Measurements from ENCODE around the gene ATP6V0A1.
"Not testable (repeated sequence)": the region's sequence is repeated elsewhere in the genome, so short reads cannot be mapped to it uniquely, and the experiment has no call there.

The ATP6V0A1 gene

DNA sequence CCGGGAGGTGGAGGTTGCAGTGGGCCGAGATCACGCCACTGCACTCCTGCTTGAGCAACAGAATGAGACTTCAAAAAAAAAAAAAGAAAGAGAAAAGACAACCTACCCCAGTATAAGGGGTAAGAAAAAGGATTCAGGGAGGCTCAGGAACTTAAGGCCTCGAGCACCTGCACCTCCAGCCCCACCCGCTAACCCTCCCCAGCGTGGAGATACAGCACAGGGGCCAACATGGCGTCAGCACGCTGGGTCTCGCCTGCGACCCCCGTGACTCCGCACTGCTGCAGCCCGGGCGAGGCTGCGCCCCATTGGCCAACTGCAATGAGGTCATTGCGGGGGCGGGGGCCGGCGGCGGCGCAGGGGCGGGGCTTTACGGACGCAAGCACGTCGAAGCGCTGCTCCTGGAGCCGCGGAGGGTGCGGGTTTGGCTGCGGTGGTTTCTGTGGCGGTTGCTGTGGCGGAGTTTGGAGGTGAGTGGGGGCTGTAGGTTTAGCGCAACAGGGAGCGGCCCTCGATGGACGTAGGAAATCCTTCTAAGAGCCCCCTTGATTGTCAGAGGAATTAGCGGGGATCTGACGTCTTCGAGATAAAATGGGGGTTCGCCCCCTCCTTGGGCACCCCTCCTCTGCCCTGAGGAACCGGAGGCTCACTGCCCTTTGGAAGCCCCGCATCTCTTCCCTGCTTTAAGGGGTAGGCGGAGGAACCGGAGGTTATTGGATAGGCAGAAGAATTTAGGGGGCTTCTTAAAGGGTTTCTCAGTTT is at the start of gene ATP6V0A1:
TSS of gene ATP6V0A1 (plus strand) at position 382 of the 759 bp plus-strand sequence. CDS start 2,017 bp downstream, outside the sequence.
- DNase-seq (ENCODE audit: insufficient read length, low spot score) (peak; percentile 74), FAIRE-seq (peak; percentile 76)

DNA sequence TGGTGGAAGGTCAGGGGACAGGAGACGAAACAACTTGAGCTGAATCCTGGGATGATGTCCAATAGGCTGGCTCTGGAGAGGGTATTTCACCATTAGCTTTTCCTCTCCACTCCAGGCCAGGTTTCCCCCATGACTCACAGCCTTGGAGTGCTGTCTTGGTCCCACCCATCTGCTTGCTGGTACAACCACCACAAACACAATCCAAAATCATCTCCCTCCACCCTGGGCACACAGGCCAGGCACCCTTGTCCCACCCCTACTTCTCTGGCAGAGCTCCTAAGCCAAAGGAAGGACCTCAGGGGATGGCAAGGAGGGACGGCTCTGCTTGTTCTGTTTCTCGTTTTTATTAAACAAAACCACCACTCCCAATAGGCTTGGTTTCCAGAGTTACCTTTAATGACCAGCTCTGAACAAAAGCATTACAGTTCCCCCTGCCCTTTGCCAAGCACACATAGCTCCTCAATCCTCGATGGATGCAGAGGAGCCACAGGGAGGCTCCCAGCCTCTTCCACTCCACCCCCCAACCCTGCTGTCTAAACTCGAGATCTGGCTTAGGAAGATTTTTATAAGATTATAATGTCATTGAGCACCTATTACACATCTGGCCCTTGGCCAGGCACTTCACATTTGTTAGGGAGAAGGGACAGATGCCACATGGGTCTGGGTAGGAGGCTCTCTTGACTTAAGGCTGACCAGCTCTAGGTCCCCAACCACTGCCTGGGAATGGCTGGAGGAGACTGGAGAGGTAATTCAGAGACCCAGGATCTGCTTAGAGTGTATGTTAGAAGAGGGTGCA is 49.0 kb upstream of the ATP6V0A1 start:
- no peak for FAIRE-seq
- DNase-seq (ENCODE audit: insufficient read length, low spot score), result no peak

DNA sequence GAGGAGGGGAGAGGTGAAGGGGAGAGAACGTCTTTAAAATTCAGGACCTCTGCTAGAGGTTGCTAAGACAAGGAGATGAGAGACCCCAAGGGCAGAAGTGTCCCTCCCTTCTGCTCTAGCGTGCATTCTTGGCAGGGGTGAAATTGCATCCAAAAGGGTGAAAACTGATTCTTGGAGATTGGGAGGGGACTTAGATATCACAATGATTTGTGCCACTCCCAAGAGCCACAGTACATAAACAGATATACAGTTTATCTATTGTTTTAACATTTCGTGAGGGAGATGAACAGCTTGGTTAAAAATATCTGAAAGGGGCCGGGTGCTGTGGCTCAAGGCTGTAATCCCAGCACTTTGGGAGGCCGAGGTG is 48.4 kb upstream of the ATP6V0A1 start:
- no peak for FAIRE-seq
- no peak for DNase-seq (ENCODE audit: insufficient read length, low spot score)

DNA sequence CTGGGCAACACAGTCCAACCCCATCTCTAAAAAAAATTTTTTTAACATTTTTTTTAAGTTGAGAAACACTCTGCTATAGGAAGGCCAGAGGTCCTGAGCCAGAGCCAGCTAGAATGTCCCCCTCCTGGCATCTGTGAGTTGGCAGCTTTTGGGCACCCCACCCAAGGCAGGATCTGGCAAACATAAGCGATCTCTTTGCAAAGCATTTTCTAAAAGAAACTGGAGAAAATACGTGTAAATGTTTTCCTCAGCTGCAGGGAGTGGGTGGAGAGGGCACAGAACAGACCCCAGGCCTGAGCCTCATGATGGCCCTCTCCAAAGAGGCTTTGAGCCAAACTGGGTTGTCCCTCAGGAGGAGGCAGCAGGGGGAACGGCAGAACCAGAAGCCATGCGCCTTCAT is 47.3 kb upstream of the ATP6V0A1 start:
- DNase-seq (ENCODE audit: insufficient read length, low spot score), result no peak
- no peak for FAIRE-seq

DNA sequence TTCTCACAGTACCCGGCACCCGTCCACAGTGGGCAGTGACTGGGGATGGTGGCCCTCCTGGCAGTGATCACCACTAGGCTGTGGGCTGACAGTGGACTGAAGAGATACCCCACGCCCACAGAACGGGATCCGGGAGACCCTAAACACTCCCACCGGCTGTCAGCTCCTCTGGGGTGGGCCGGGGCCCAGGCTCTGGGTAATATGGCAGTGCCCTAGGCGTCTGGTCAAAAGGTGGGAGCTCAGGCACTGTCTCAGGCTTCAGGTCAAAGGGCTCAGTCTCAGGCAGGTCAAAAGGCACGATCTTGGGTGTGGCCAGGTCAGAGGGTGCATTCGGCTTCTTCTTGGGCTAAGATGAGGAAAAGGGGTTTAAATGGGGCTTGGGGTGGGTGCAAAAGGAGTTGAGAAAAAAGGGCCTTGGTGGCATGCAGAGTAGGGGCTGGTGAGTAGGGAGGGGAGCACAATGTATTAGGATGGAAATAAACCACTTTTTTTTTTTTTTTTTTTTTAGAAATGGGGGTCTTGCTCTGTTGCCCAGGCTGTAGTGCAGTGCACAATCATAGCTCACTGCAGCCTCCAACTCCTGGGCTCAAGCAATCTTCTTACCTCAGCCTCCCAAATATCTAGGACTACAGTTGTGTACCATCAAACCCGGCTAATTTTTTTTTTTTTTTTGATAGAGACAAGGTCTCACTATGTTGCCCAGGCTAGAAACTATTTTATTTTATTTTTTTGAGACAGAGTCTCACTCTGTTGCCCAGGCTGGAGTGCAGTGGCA is 46.6 kb upstream of the ATP6V0A1 start:
- DNase-seq (ENCODE audit: insufficient read length, low spot score) (no peak), FAIRE-seq (no peak)

DNA sequence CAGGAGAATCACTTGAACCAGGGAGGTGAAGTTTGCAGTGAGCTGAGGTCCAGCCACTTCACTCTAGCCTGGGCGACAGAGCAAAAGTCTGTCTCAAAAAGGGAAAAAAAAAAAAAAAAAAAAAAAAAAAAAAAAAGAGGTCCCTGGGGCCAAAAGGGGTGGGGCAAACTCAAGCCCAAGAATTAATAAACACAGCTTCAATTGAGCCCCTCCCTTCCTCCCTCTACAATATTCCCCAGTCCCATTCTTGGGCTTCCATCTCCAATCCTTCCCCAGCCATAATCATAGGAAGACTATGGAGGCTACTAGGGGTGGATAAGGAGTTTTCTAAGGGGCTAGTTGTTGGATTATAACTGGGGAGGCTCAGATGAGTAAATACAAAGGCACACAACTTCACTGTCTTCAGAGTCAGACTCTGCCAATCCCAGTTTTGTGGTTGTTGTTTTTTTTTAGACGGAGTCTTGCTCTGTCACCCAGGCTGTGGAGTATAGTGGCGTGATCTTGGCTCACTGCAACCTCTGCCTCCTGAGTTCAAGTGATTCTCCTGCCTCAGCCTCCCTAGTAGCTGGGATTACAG is 45.1 kb upstream of the ATP6V0A1 start:
- DNase-seq (ENCODE audit: insufficient read length, low spot score) (no peak), FAIRE-seq (no peak)

DNA sequence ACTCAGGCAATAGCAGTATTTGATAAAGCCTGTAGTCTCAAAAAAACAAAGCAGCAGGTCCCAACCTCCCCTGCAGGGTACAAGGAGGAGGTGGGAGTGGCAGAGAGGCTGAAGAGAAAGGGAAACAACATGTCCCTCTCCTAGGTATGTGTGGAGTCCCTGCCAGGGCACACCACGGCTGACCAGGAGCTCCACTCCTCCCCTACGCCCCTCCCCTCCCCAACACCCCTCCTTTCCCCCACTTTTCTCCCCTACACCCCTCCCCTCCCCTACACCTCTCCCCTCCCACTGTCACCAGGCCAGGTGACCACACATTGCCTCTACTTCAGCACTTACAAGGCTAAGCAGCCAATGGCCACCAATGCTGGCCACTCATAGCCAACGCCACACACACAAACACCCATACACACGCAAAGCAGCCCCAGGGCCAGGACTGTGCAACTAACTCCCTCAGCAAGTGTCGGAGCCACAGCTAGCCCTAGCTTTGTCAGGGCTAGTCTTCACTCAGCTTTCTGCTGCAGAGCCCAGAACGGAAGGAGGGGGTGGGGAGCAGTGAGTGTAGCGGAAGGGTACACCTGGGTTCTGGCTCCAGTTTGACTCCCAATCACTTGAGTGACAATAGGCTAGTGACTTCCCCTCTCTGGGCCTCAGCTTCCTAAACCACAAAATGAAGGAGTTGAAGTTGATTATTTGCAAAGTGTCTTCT is 43.8 kb upstream of the ATP6V0A1 start:
- FAIRE-seq (no peak), DNase-seq (ENCODE audit: insufficient read length, low spot score) (no peak)

DNA sequence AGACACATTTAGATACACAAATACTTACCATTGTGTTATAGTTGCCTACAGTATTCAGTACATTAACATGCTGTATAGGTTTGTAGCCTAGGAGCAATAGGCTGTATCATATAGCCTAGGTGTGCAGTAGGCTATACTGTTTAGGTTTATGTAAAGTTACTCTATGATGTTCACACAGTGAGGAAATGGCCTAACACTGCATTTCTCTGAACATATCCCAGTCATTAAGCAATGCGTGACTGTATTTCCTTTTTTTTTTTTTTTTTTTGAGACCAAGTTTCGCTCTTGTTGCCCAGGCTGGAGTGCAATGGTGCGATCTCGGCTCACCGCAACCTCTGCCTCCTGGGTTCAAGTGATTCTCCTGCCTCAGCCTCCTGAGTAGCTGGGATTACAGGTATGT is 40.7 kb upstream of the ATP6V0A1 start:
- DNase-seq (ENCODE audit: insufficient read length, low spot score); FAIRE-seq: not testable (repeated sequence)

DNA sequence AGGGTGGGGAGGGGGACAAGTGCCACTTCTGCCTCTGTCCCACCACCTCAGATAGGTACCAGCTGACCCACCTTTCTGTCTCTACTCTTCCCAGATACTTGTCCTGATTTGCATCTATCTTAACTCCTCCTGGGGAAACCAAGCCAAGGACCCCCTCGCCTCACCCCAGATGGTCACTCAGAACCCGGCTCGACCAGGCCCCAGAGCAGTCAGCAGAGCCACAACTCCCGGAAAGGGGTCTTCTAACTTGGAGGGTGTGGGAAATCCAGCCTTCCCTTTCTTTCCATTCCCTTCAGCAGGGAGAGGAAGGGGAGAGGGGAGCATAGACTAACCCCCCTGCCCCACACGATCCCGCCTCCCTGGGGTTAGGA is 37.6 kb upstream of the ATP6V0A1 start:
- DNase-seq (ENCODE audit: insufficient read length, low spot score) (no peak), FAIRE-seq (no peak)

DNA sequence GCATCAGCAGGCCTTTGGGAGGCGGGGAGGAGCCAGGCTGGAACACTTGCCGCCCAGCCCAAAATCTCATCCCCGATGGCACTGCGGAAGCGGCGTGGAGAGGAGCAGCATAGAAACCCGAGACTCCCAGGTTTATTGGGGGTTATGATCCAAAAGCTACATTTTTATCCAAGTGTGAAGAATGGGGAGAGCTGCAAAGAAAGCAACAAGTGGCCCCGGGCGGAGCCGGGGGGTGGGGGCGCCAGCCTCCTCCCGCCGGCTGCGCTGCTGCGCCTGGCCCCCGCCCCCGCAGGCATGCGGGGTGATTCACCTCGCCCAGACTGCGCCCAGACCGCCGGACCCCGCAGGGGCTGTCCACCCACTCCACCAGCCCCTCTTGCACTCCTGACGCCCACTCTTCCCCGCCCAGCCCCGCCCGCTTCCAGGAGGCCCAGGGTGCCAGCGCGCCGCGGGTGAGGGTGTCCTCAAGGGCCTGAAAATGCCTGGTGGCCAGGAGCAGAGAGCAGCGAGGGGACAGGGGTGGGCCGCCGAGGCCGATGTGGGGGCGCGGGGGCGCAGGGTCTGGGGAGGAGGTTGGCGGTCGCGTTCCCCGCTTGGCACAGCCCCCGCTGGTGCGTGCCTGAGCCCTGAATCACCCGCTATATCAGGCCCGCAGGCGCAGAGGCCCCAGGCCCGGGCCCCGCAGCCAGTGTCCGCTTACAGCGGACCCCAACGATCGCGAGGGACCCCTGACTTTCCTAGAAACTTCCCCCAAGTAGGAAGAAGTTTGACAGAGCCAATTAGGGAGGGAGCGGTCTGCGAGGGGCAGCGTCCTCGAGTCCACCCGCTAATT is 37.0 kb upstream of the ATP6V0A1 start:
- DNase-seq (ENCODE audit: insufficient read length, low spot score) (no peak), FAIRE-seq (no peak)

DNA sequence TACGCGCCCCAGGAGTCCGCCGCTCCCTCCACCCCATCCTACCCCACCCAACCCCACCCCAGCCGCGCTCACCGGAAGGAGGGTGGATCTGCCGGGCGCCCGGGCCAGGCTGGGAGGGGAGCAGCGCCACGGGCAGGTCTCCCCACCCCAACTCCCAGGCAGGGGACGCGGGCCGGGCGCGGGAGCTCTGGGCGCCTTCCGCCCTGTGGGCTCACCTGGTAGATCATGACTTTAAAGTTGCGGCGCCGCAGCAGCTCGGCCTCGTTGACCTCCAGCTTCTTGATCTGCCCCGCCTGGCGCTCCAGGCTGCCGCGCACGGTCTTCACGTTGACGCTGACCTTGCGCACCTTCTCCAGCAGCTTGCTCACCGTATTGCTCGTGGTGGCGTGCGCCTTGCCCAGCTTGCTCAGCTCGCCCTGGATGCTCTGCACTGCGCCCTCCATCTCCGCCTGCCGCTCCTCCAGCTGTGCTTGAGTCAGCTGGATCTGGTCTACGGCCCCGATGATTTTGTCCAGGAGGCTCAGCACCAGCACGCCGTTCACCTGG is 36.2 kb upstream of the ATP6V0A1 start:
- DNase-seq (ENCODE audit: insufficient read length, low spot score), result no peak

DNA sequence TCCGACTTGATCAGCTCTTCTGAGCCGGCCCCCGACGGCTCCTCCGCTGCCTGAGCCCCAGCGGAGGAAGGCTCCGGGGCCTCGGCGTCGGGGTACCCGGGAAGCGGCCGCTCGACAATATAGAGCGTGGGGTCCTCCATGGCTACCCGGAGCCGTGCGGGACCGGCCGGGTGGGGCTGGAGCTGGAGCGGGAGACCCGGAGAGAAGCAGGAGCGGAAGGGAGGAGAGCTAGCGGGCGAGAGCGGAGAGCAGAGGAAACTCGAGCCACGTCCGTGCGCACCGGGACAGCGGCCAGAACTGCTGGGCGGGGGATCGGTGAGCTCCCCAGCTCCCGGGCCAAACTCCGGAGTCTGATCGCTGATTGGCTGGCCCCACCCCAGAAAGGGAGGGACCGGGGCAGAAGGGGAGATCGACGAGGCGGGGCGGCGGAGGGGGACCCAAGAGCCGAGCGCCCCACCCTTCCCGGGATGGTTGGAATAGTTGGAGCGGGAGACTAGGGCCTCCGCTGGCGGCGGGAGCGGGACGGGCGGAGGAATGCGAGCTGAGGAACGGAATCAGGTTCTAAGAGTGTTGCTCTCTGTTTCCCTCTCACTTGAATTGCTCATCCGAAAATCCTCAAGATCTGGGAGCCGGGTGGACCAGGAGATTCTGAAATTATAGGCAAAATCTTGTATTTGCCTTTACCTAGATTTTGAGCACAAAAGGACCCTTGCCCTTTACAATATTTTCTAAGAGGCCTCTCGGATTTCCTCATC is 35.5 kb upstream of the ATP6V0A1 start, which contains the start of gene CAVIN1:
TSS of gene CAVIN1 (minus strand) at position 299 of the 755 bp plus-strand sequence. CDS start at position 140, 159 bp downstream.
- DNase-seq (ENCODE audit: insufficient read length, low spot score) (no peak), FAIRE-seq (no peak)

More for the DNA sequence above, 36.2 kb upstream of the ATP6V0A1 start:
- no peak for FAIRE-seq

DNA sequence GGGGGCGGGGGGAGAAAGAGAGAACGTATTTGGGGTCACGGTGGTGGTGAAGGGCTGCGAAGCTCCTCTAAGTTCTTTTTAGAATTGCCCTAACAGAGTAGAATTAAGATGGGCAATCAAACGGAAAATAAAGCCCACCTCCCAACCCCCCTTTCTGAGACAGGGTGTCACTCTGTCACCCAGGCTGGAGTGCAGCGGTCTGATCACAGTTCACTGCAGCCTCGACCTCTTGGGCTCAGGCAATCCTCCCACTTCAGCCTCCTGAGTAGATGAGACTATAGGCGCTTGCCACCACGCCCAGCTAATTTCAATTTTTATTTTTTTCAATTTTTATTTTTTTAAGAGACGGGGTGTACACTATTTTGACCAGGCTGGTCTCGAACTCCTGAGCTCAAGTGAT is 34.9 kb upstream of the ATP6V0A1 start:
- no peak for FAIRE-seq

DNA sequence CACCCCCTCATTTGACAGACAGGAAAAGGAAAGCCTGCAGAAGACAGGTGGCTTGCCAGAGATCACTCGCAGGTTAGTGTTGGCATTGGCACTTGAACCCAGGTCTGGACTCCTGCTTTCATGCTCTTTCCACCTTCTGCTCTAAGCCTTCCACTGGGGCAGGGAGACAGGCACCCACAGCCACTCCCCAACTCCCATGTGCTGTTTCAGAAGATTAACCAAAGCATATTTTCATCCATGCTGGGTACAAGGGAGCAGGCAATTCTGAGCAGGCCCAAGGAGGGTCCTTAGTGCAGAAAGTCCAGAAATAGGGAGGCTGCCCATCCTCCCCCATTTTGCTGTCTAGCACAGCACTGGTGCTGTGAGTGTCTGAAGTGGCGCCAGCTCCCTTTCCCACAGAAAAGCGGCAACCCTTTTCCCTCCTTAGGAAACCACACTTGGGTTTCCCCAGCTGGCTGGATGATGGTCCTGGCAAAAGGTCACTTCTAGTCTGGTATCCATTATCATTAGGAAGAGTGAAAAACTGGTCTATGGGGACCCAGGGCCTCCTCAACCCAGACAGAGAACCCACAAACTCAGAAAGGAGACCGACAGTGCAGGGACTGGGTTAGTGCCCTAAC is 33.6 kb upstream of the ATP6V0A1 start:
- FAIRE-seq (no peak), DNase-seq (ENCODE audit: insufficient read length, low spot score) (no peak)

More for the DNA sequence above, 34.9 kb upstream of the ATP6V0A1 start:
- DNase-seq (ENCODE audit: insufficient read length, low spot score), result no peak

DNA sequence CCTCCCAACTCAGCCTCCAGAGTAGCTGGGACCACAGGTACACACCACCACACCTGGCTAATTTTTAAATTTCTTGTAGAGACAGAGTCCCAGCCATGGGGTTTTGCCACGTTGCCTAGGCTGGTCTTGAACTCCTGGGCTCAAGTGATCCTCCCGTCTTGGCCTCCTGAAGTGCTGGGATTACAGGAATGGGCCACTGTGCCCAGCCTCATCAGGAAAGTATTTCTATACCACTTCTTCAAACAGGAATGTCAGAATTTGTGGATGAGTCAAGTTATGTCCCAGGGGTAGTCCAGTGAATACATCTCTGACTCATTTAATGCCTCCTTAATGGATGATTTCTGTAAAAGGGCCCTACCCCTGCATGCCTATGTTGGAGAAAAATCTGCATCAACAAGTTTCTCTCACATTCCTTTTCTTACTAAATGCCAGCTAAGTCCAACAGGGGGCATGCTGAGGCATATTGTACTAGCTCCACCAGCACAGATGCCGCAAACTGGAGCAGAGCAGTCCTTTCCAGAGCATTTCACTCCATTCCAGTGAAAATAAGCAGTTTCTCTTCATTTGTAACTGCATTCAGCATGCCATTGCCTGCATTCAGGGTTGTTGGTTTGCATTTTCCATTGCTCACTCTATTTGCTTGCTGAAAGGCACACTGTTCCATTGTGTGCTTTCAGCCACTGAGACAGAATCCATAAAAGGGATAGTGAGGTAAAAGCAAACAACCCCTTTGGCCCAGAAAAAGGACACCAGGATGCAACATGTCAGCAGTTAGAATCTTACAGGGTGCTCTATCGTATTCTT is 30.3 kb upstream of the ATP6V0A1 start:
- no peak for DNase-seq (ENCODE audit: insufficient read length, low spot score)
- peak; percentile 35 for FAIRE-seq

DNA sequence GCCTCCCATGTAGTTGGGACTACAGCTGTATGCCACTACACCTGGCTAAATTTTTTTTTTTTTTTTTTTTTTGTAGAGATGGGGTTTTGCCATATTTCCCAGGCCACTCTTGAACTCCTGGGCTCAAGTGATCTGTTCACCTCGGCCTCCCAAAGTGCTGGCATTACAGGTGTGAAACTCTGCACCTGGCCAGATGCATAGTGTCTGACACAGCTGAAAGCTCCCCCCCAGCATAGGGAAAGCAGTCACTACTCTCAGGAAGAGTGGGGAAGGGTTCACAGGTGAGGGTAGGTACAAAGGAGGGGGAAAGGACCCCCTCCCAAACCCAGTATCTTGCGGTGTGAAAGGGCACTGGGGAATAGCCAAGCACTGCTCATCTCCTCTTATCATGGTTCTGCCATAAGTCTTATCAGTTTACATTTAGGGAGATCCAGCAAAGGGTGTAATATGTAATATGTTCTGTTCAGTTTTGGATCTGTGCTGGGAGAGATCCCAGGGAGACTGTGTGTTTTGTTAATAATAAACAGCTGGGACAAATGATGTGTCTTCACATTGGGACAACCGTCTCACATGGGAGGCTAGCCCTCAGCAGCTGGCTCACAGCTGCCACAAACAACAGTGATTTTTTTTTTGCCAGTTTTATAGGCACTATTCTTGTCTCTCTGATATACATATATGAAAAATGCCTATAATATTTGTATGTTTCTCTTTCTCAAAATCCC is 28.8 kb upstream of the ATP6V0A1 start:
- DNase-seq (ENCODE audit: insufficient read length, low spot score) (no peak), FAIRE-seq (no peak)
